ENCODE measurements around the gene ANAPC4. TPM values are rescaled to one million over a fixed set of nuclear protein-coding genes. Genes with fewer than 3 reads are reported as not detected.
A peak's percentile ranks its signal among the peaks of the same experiment; 100 is the strongest.

ANAPC4 gene
- total RNA-seq, 1 donor from 2014 or later: 29.1 TPM

GRCh38 chr4:25351777-25352416 is 25.2 kb upstream of the ANAPC4 start:
- H3K27me3 Mint-ChIP-seq: no peaks in the 10 kb centered on the region
- no peak overlapping the region for H3K4me3 Mint-ChIP-seq
- no peaks in the 10 kb centered on the region for H3K9me3 Mint-ChIP-seq
- no peak for TF ChIP-seq CTCF (conservative IDR thresholded peaks at IDR 0.05)
- no peak overlapping the region for H3K27ac Mint-ChIP-seq
- peaks cover 5% of the 10 kb centered on the region for H3K4me1 Mint-ChIP-seq (ENCODE audit: unreplicated experiment)
- H3K36me3 Mint-ChIP-seq: no peaks in the 10 kb centered on the region
- DNase-seq (ENCODE audit: extremely low spot score, unreplicated experiment): no peak

- Mint-ChIP-seq H3K27ac (no peak overlapping the region), H3K36me3 (peaks cover 5% of the 10 kb centered on the region), H3K27me3 (no peaks in the 10 kb centered on the region), H3K4me1 (ENCODE audit: unreplicated experiment) (no peaks in the 10 kb centered on the region), H3K4me3 (no peak overlapping the region), H3K9me3 (no peaks in the 10 kb centered on the region)
- no peak for DNase-seq (ENCODE audit: extremely low spot score, unreplicated experiment)
- TF ChIP-seq CTCF (conservative IDR thresholded peaks at IDR 0.05): no peak
Observed at GRCh38 chr4:25356068-25356467, 21.0 kb upstream of the ANAPC4 start.

GRCh38 chr4:25358515-25359275 is 18.4 kb upstream of the ANAPC4 start:
- Mint-ChIP-seq H3K36me3 (peaks cover 13% of the 10 kb centered on the region), H3K9me3 (no peaks in the 10 kb centered on the region), H3K27ac (no peak overlapping the region), H3K27me3 (no peaks in the 10 kb centered on the region), H3K4me1 (ENCODE audit: unreplicated experiment) (no peaks in the 10 kb centered on the region), H3K4me3 (no peak overlapping the region)
- no peak for TF ChIP-seq CTCF (conservative IDR thresholded peaks at IDR 0.05)
- no peak for DNase-seq (ENCODE audit: extremely low spot score, unreplicated experiment)

- peaks cover 13% of the 10 kb centered on the region for H3K36me3 Mint-ChIP-seq
- no peak overlapping the region for H3K4me3 Mint-ChIP-seq
- H3K27ac Mint-ChIP-seq: no peak overlapping the region
- TF ChIP-seq CTCF (conservative IDR thresholded peaks at IDR 0.05): no peak
- H3K27me3 Mint-ChIP-seq: no peaks in the 10 kb centered on the region
- no peaks in the 10 kb centered on the region for H3K9me3 Mint-ChIP-seq
- H3K4me1 Mint-ChIP-seq (ENCODE audit: unreplicated experiment): no peaks in the 10 kb centered on the region
- no peak for DNase-seq (ENCODE audit: extremely low spot score, unreplicated experiment)
Observed at GRCh38 chr4:25361253-25361652, 15.8 kb upstream of the ANAPC4 start.

GRCh38 chr4:25367004-25367621 is 9.9 kb upstream of the ANAPC4 start:
- Mint-ChIP-seq H3K36me3 (no peaks in the 10 kb centered on the region), H3K4me1 (ENCODE audit: unreplicated experiment) (no peaks in the 10 kb centered on the region), H3K27me3 (no peaks in the 10 kb centered on the region), H3K4me3 (no peak overlapping the region), H3K27ac (no peak overlapping the region), H3K9me3 (no peaks in the 10 kb centered on the region)
- peak; percentile 88 for TF ChIP-seq CTCF (conservative IDR thresholded peaks at IDR 0.05)
- DNase-seq (ENCODE audit: extremely low spot score, unreplicated experiment): no peak
